GM12891 (cell line): ENCODE data around the gene IKZF4.
"Not testable (repeated sequence)": the region's sequence is repeated elsewhere in the genome, so short reads cannot be mapped to it uniquely, and the experiment has no call there.

Experiments
- DNase-seq: peaks from one replicate; pipeline ENCODE4 v3.0.0; 2011; ENCODE audit warnings: low spot score; ENCODE audit not compliant: insufficient read length
- FAIRE-seq: peaks from 2 replicates; lab custom pipeline; 2011; peaks lifted over from hg19 to GRCh38; lab: Jason Lieb, UNC
- PAX5 ChIP-seq: IDR thresholded peaks from 2 replicates; pipeline ENCODE4 v1.6.1; 2011; ENCODE audit warnings: low read length, moderate library complexity, mild to moderate bottlenecking; ENCODE audit not compliant: insufficient read depth, severe bottlenecking
- POLR2A ChIP-seq: IDR thresholded peaks from 2 replicates; pipeline ENCODE4 v1.6.1; 2011; ENCODE audit warnings: low read depth, low read length, control low read depth
- POLR2AphosphoS5 ChIP-seq: IDR thresholded peaks from 2 replicates; pipeline ENCODE4 v1.6.1; 2011; ENCODE audit warnings: low read depth, low read length, control low read depth
- POU2F2 ChIP-seq: IDR thresholded peaks from 2 replicates; pipeline ENCODE4 v1.6.1; 2011; ENCODE audit warnings: low read depth, mild to moderate bottlenecking, control low read depth, low read length, moderate library complexity
- SPI1 ChIP-seq: IDR thresholded peaks from 2 replicates; pipeline ENCODE4 v1.6.1; 2011; ENCODE audit warnings: low read depth, low read length, control low read depth
- TAF1 ChIP-seq: IDR thresholded peaks from 2 replicates; pipeline ENCODE4 v1.6.1; 2011; ENCODE audit warnings: low read depth, low read length, control low read depth

IKZF4 gene

DNA sequence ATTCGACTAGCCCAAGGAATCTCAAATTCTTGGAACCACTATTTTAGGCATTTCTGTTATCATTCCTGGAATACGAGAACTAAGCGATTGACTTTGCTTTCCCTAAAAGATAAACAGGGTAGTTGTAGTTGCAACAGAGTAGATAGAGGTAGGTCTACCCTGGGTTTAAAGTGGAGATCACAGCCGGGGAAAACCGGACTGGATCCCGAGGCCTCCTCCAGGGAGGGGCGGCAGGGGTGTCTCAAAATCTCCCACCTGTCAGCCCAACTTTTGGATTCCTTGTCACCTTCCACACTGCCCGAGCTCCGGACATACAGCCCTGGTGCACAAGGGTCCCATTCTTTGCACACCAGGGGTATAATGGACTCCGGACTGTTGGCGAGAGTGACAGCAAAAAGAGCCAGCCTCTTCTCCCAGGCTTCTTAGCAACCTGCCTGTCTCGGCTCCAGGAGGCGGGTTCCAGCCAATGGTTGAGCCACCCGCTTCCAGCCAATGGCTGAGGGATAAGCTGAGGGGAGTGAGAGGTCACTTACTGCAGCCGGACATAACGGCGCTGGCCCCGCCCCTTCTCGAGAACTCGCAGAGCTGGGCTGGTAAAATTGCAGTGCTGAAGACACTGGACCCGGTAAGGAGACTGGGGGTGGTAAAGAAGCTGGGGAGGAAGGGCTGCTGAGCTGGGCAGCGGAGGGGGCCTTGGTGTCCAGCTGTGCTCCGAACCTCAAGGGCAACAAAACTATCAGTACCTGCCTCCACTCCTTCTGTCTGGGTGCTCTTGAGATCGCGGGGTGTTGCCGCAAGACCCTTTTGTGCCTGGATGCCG lies 23.9 kb upstream of the IKZF4 start, which contains the start of gene SUOX:
Gene SUOX, plus strand, starts transcription at position 562 of the 820 bp plus-strand sequence. CDS start 4,946 bp downstream, outside the sequence.
- DNase-seq (peak; percentile 96), FAIRE-seq (peak; percentile 98)
- TF ChIP-seq POLR2A (0 out of 2 replicates have a peak, but pooled peaks have one; percentile 12), PAX5 (no peak), SPI1 (no peak), POLR2AphosphoS5 (peak; percentile 50; the same call in 1 of the 2 replicates), POU2F2 (no peak)

DNA sequence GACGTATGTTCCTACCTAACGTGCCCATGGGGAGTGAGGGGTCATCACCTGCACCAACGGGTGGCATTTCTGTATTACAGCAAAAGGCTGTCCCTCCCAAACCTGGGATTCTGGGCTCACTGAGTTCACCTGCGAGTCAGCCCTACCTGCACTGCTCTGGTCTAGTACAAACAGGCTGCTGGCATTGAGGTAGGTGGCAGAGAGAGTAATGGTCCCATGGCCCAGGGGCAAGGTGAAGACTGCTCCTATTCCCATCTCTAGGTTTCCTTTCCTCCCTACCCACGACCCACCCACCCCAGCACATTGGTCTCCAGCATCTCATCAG lies 23.3 kb upstream of the IKZF4 start:
- TF ChIP-seq TAF1 (no peak), SPI1 (no peak), POLR2AphosphoS5 (no peak), POU2F2 (no peak), PAX5 (no peak)
- peak; percentile 62 for FAIRE-seq
- no peak for DNase-seq

DNA sequence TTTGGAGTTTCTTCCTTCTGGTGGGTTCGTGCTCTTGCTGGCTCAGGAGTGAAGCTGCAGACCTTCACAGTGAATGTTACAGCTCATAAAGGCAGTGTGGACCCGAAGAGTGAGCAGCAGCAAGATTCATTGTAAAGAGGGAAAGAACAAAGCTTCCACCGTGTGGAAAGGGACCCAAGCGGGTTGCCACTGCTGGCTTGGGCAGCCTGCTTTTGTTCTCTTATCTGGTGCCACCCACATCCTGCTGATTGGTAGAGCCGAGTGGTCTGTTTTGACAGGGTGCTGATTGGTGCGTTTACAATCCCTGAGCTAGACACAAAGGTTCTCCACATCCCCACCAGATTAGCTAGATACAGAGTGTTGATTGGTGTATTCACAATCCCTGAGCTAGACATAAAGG lies 21.3 kb upstream of the IKZF4 start:
- FAIRE-seq, DNase-seq: not testable (repeated sequence)

DNA sequence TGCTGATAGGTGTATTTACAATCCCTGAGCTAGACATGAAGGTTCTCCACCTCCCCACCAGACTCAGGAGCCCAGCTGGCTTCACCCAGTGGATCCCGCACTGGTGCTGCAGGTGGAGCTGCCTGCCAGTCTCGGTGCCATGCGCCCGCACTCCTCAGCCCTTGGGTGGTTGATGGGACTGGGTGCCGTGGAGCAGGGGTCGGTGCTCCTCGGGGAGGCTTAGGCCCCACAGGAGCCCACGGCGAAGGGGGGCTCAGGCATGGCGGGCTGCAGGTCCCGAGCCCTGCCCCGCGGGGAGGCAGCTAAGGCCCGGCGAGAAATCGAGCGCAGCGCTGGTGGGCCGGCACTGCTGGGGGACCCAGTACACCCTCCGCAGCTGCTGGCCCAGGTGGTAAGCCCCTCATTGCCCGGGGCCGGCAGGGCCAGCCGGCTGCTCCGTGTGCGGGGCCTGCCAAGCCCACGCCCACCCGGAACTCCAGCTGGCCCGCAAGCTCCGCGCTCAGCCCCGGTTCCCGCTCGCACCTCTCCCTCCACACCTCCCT lies 20.8 kb upstream of the IKZF4 start:
- not testable (repeated sequence) for DNase-seq, FAIRE-seq

DNA sequence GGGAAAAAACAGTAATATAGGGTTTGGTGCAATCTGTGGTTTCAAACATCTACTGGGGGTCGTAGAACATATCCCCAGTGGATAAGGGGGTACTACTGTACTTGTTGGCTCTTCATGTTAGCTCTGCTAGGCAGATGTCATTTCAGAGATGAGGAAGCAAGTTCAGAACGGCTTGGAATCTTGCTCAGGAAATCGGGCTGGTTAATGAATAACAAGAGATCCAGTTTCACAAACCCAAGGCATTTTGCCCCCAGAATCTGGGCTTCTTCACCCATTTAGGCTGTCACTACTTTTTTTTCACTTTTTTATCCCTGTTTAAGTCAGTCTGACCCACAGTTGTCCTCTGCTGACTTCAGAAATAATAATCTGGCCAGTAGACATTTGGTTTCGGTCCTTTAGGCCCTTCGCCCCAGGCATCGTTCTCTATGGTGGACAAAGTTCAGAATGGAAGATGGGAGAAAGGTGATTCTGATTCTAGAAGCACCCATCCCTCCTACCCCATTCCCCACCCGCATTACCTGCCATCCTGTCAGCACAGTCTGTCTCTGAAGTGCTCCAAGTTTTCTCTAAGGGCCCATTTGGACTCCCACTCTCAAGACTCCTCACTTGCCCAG lies 19.2 kb upstream of the IKZF4 start:
- no peak for TF ChIP-seq POLR2AphosphoS5
- TF ChIP-seq POLR2A = no peak
- TF ChIP-seq SPI1 = no peak
- DNase-seq (no peak), FAIRE-seq (no peak)

DNA sequence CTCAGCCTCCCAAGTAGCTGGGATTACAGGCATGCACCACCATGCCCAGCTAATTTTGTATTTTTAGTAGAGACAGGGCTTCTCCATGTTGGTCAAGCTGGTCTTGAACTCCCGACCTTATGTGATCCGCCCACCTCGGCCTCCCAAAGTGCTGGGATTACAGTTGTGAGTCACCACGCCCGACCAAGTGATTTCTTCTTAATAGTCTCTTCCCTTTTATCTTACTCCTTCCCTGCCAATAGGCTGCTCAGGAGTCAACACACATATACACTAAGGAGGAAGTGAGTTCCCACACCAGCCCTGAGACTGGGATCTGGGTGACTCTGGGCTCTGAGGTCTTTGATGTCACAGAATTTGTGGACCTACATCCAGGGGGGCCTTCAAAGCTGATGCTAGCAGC lies 17.5 kb upstream of the IKZF4 start:
- not testable (repeated sequence) for FAIRE-seq, DNase-seq

DNA sequence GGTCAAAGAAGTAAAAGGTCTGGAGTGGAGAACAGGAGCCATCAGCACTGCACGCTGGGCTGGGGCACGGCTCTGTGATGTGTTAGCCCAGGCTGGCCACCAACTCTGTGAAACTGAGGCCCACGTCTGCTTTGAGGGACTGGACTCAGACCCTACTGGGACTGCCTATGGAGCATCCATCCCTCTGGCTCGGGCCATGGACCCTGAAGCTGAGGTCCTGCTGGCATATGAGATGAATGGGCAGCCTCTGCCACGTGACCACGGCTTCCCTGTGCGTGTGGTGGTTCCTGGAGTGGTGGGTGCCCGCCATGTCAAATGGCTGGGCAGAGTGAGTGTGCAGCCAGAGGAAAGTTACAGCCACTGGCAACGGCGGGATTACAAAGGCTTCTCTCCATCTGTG lies 16.6 kb upstream of the IKZF4 start:
- no peak for TF ChIP-seq POLR2A
- TF ChIP-seq TAF1 = no peak
- TF ChIP-seq SPI1 = no peak
- no peak for TF ChIP-seq PAX5
- no peak for TF ChIP-seq POU2F2
- no peak for TF ChIP-seq POLR2AphosphoS5
- no peak for DNase-seq
- FAIRE-seq = no peak

DNA sequence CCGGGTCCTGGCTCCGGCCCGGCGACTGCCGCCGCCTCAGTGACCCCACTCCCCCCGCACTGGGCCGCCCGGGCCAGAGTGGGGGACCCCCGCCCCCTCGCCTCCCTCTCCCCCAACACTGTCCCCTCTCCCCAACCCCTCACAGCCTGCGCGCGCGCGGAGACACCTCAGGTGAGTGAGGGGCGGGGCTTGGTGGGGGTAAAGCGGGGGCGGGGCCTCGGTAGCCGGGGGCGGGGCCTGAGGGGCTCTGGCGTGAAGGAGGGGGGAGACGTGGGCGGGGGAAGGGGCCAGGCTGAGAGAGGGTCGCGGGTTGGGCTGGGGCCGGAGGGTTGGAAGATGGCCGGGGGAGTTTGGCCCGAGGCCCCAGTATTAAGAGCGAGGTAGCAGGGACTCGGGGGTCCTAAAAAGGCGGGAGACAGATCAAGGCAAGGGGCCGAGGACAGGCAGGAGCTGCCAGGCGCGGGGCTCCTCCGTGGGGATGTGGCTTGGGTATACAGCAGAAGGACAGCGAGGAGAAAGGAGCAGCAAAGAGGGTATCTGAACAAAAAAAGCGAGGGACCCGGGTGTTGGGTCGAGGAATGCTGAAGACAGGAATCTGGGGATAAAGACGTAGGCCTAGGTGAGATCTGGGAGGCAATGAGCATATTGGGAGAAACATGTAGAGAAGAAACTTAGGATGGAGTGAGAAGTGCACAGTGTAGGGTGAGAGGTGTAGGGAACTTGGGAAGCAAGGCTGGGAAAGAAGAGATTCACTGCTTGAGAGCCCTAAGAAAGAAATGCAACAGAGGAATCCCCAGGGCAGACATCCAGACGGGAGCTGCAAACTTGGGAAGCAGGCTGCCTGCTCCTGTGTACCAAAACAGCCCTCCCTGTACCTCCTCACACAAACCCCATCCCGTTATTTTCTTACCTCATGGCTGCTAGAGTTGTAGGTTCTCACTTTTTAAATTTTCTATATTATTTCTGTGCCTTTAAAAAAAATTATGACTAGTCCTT lies 13.0 kb upstream of the IKZF4 start:
- FAIRE-seq = no peak
- TF ChIP-seq PAX5 (no peak), POU2F2 (no peak), TAF1 (no peak), SPI1 (no peak), POLR2A (no peak), POLR2AphosphoS5 (no peak)
- DNase-seq = peak; percentile 84

DNA sequence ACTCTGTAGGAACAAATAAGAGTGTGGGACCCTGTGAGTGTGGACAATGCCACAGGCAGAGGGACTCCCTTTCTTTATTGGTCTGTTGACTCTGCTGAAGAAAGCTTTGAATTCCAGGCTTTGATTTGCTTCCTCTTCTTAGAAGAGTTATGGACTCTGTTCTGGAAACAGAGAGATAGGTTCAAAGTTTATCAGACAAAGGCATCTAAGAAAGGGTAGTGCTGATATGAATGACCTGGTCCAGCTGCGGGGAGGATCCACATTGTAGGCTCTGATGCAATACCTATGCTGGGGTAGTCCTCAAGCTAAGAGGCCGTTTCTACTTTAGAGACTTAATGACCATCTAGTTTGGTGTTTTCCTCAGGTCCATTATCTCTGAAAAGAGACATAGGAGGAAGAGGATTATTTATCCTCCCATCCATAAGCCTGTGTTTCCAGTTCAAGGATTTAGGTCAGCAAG lies 10.7 kb upstream of the IKZF4 start:
- DNase-seq (no peak), FAIRE-seq (no peak)
- TF ChIP-seq SPI1 (no peak), POLR2AphosphoS5 (no peak), POLR2A (no peak), POU2F2 (no peak), PAX5 (no peak), TAF1 (no peak)

DNA sequence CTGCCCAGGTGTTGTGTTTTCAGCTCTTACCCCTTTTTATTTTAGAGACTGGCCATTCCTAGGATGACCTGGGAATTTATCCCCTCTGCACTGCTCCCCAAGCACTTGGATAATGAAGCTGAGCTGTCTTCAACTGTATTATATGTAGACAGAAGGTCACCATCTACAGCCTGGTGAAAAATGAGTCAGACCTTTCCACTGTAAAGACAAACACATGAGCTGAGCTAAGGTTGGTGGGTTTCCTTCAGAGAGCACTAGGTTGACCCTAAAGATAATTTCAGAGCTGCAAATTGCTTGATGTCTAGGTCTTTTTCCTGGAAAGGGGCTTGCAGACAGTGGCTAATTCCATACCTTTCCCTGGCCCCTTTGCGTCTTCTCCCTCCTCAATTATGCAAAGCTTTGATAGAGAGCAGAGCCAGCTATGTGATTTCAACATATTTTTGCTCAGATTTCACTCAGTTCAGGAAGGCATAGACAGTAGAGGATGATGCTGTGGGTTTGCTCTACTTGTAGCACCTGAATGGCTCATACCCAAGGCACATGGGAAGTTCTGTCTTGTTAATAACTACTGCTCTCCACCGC lies 9.2 kb upstream of the IKZF4 start:
- FAIRE-seq (no peak), DNase-seq (no peak)
- TF ChIP-seq POLR2AphosphoS5 (no peak), SPI1 (no peak), TAF1 (no peak), POLR2A (no peak), PAX5 (no peak), POU2F2 (no peak)
